Brain microvascular endothelial cell (primary cell): Measurements from ENCODE around the gene TMEM179.

Source experiments
- DNase-seq: peaks from one replicate; pipeline ENCODE4 v3.0.0-alpha.2; 2020
- H3K27ac ChIP-seq: fragments of 250-450 bp; sonication (Bioruptor Pico); 2 replicates; pipeline ENCODE4 v1.5.1; 2020; ENCODE audit warnings: mild to moderate bottlenecking, moderate library complexity
- H3K27me3 ChIP-seq: fragments of 250-450 bp; sonication (Bioruptor Pico); replicated peaks from 2 replicates; pipeline ENCODE4 v1.5.1; 2020; ENCODE audit warnings: mild to moderate bottlenecking
- H3K36me3 ChIP-seq: fragments of 250-450 bp; sonication (Bioruptor Pico); replicated peaks from 2 replicates; pipeline ENCODE4 v1.5.1; 2020; ENCODE audit warnings: mild to moderate bottlenecking
- H3K4me3 ChIP-seq: 2 replicates; pipeline ENCODE4 v1.5.1; 2011; ENCODE audit warnings: low read depth, mild to moderate bottlenecking, control low read depth, low read length, moderate library complexity
- in situ Hi-C: cut with HindIII; loops from 2 replicates; pipeline ENCODE4 v1.10.0; 2017; ENCODE audit warnings: low sequenced_read_pairs, low pct_ligation_motif_present
- TF ChIP-seq, protein P1 (sequence below): IDR thresholded peaks from 2 replicates; pipeline ENCODE4 v1.5.1; 2011; ENCODE audit warnings: low read depth, mild to moderate bottlenecking, moderate library complexity, low read length, control low read depth, inconsistent platforms; ENCODE audit errors: missing control alignments

The TMEM179 gene

DNA sequence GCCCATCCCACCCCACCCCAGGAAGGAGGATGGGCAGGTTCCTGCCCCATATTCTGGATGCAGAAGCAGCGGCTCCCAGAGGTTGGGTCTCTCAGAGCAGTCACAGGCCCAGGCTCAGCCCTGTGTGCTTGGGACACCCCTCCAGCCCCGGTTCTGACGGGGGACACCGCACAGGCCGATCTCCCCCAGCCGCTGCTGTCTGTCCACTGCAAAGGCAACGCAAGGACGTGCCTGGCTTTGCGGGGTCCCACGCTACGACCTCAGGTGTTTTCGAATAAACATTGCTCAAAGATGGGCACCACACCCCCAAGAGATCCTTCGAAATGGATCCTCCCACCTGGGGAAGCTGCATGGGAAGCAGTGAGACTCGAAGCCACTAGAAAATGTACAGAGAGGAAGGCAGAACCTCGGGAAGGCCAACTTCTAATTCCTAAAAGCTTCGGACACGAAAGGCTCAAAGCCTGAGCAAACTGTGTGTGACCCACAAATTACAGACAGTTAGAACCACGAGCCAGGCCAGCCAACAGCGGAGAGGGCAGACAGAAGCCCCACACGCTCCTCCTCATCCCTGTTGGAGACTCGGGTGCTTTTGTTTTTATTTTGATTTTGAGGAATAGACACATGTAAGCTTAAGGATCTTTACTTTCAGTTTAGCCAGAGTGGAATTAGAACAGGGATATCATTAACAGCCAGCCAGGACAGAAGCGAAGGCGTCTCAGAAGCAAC lies 14.2 kb downstream of the TMEM179 start:
- Histone ChIP-seq H3K27ac (no peak overlapping the region), H3K27me3 (no peaks in the 10 kb centered on the region), H3K36me3 (no peaks in the 10 kb centered on the region), H3K4me3 (no peak overlapping the region)
- in situ Hi-C loops = no loop called here
- TF ChIP-seq, protein P1, sequence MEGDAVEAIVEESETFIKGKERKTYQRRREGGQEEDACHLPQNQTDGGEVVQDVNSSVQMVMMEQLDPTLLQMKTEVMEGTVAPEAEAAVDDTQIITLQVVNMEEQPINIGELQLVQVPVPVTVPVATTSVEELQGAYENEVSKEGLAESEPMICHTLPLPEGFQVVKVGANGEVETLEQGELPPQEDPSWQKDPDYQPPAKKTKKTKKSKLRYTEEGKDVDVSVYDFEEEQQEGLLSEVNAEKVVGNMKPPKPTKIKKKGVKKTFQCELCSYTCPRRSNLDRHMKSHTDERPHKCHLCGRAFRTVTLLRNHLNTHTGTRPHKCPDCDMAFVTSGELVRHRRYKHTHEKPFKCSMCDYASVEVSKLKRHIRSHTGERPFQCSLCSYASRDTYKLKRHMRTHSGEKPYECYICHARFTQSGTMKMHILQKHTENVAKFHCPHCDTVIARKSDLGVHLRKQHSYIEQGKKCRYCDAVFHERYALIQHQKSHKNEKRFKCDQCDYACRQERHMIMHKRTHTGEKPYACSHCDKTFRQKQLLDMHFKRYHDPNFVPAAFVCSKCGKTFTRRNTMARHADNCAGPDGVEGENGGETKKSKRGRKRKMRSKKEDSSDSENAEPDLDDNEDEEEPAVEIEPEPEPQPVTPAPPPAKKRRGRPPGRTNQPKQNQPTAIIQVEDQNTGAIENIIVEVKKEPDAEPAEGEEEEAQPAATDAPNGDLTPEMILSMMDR = no peak
- DNase-seq = no peak

DNA sequence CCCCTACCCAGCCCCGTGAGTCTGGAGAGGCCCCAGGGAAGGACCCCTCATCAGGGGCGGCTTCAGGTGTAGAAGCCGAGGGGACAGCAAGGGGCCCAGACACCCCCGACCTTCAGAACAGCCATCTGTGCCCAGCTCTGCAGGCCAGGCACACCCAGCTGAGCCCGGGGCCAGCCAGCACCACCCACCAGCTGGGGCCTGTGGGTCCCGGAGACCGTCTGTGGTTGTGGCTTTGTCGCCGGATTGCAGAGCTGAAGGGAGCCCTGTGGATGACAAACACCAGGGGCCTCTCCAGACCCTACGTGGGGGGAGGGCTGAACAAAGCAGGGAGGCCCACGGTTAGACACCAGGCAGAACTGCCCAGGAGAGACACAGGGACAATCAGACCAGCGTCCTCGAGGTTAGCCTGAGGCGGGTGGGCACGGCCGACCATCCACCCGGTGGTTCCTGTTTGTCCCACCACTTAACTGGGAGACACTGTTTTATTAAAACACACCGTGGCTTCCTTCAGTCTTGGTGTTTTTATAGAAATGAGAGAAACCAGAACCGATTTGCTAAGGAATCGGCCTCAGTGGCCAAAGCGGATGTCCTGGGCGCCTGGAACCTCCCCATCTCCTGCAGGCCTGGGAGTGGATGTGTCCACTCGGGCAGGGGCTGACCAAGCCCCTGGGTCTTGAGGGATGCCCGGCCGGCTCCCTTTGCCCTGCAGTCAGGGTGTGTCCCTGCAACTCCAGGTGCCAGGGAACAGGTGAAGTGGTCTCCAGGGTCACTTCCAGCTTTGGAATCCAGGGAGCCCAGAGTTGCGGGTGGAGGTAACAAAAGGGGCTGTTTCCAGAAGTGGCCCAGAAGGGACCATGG lies 15.0 kb downstream of the TMEM179 start:
- Histone ChIP-seq H3K36me3 (no peaks in the 10 kb centered on the region), H3K27me3 (no peaks in the 10 kb centered on the region), H3K4me3 (no peak overlapping the region), H3K27ac (no peak overlapping the region)
- TF ChIP-seq, protein P1 = no peak
- no peak for DNase-seq
- in situ Hi-C loops = no loop called here

- in situ Hi-C loops = no loop called here
- Histone ChIP-seq H3K27me3 (no peaks in the 10 kb centered on the region), H3K27ac (no peak overlapping the region), H3K36me3 (no peaks in the 10 kb centered on the region), H3K4me3 (no peak overlapping the region)
- no peak for DNase-seq
- TF ChIP-seq, protein P1 = no peak
Measured at GRCh38 chr14:104588066-104588857, 16.3 kb downstream of the TMEM179 start.

- no peak overlapping the region for H3K27ac ChIP-seq
- no peaks in the 10 kb centered on the region for H3K27me3 ChIP-seq
- TF ChIP-seq, protein P1 = no peak
- in situ Hi-C loops = no loop called here
- no peaks in the 10 kb centered on the region for H3K36me3 ChIP-seq
- DNase-seq = no peak
- H3K4me3 ChIP-seq = no peak overlapping the region
Measured at GRCh38 chr14:104587641-104588040, 16.9 kb downstream of the TMEM179 start.

DNA sequence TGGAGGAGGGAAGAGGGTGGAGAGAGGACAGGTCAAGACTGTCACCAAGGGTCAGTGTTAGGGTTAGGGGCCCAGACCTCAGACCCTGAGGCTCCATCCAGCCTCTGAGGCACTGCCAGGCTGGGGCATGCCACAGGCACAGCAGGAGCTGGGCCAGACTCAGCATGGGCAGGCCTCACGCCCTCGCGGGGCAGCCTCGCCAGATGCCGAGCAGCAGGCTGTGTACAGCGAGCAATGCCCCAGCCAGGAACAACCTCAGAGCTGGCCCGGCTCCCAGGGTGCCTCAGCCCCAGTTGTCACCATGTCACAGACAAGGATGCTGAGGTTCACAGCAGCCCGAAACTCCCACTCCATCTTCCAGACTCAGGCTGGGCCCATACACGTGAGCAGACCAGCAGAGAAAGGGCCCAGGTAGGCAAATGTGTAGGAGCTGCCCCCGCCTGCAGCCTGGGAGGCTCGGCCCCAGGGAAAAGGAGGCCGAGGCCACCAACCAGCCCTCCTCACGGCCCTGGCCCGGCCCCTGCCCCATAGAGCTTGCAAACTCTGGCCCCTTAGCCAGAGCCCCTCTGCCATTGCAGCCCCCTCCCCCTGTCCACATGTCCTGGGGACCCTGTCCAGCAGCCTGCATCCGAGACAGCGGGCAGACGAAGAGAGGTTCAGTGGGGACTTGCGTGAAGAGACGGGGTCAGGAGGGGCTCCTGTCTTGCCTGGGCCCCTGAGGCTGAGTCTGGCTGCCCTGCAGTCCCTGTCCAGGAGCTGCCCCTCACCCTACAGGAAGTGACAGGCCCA lies 17.5 kb downstream of the TMEM179 start:
- TF ChIP-seq, protein P1 = no peak
- Histone ChIP-seq H3K27ac (no peak overlapping the region), H3K36me3 (no peaks in the 10 kb centered on the region), H3K27me3 (no peaks in the 10 kb centered on the region), H3K4me3 (no peak overlapping the region)
- in situ Hi-C loops = no loop called here
- no peak for DNase-seq
